ENCODE data around the gene CRK.
"Not testable (repeated sequence)": the region's sequence is repeated elsewhere in the genome, so short reads cannot be mapped to it uniquely, and the experiment has no call there.

CRK gene

GRCh38 chr17:1467898-1468492, 12.0 kb upstream of the CRK start:
- peak; percentile 87 for DNase-seq (ENCODE audit: low read depth)

- DNase-seq (ENCODE audit: low read depth): no peak
Observed at GRCh38 chr17:1467258-1467657, 11.2 kb upstream of the CRK start.

GRCh38 chr17:1464186-1464585, 8.2 kb upstream of the CRK start:
- no peak for DNase-seq (ENCODE audit: low read depth)

GRCh38 chr17:1462164-1463112, 6.4 kb upstream of the CRK start:
- DNase-seq (ENCODE audit: low read depth): no peak

- DNase-seq (ENCODE audit: low read depth): no peak
Observed at GRCh38 chr17:1461198-1461944, 5.3 kb upstream of the CRK start.

- peak; percentile 58 for DNase-seq (ENCODE audit: low read depth)
Observed at GRCh38 chr17:1460233-1460632, 4.2 kb upstream of the CRK start.

- peak; percentile 78 for DNase-seq (ENCODE audit: low read depth)
Observed at GRCh38 chr17:1455291-1455796, 688 bp downstream of the CRK start.

GRCh38 chr17:1454541-1454940, 1.5 kb downstream of the CRK start:
- DNase-seq (ENCODE audit: low read depth): no peak

GRCh38 chr17:1453694-1454093, 2.3 kb downstream of the CRK start:
- not testable (repeated sequence) for DNase-seq (ENCODE audit: low read depth)

GRCh38 chr17:1452836-1453235, 3.2 kb downstream of the CRK start:
- no peak for DNase-seq (ENCODE audit: low read depth)

GRCh38 chr17:1450261-1450660, 5.8 kb downstream of the CRK start:
- DNase-seq (ENCODE audit: low read depth): not testable (repeated sequence)

GRCh38 chr17:1449412-1449967, 6.5 kb downstream of the CRK start:
- no peak for DNase-seq (ENCODE audit: low read depth)

GRCh38 chr17:1447052-1447451, 9.0 kb downstream of the CRK start:
- DNase-seq (ENCODE audit: low read depth): no peak

GRCh38 chr17:1446201-1446600, 9.8 kb downstream of the CRK start:
- no peak for DNase-seq (ENCODE audit: low read depth)

GRCh38 chr17:1445695-1446094, 10.3 kb downstream of the CRK start:
- DNase-seq (ENCODE audit: low read depth): not testable (repeated sequence)

GRCh38 chr17:1442721-1443120, 13.3 kb downstream of the CRK start:
- not testable (repeated sequence) for DNase-seq (ENCODE audit: low read depth)

GRCh38 chr17:1442187-1442586, 13.8 kb downstream of the CRK start:
- DNase-seq (ENCODE audit: low read depth): no peak

- no peak for DNase-seq (ENCODE audit: low read depth)
Observed at GRCh38 chr17:1440921-1441320, 15.1 kb downstream of the CRK start.

- DNase-seq (ENCODE audit: low read depth): peak; percentile 73
Observed at GRCh38 chr17:1438593-1439083, 17.4 kb downstream of the CRK start.

GRCh38 chr17:1435326-1435725, 20.7 kb downstream of the CRK start:
- DNase-seq (ENCODE audit: low read depth): no peak

- DNase-seq (ENCODE audit: low read depth): no peak
Observed at GRCh38 chr17:1434150-1434549, 21.9 kb downstream of the CRK start.

GRCh38 chr17:1431631-1432104, 24.4 kb downstream of the CRK start:
- DNase-seq (ENCODE audit: low read depth): no peak

Data from fibroblast of gingiva (primary cell).